Gastrocnemius medialis (tissue), 4 donors: ENCODE measurements around the gene LCN2. TPM values are rescaled to one million over a fixed set of nuclear protein-coding genes. Genes with fewer than 3 reads are reported as not detected.

ENCODE experiments used
- ATAC-seq, 2 donors: fragments of 150-250 bp; one replicate each; pipeline ENCODE4 v1.9.1; 2016
- DNase-seq, 2 donors: peaks; one replicate each; pipeline ENCODE4 v3.0.0-alpha.2; 2019
- H3K27ac ChIP-seq, 4 donors: fragments of 200-600 bp; sonication (generic); 1 replicate in 1 of 4; 2 replicates in 3 of 4; pipeline ENCODE4 v1.5.1; 2016 to 2018; ENCODE audit warnings: mild to moderate bottlenecking in 2 of 4, moderate library complexity in 1 of 4
- H3K27me3 ChIP-seq, 3 donors: fragments of 200-600 bp; sonication (generic) in 2 of 3; 1 replicate in 1 of 3; 2 replicates in 2 of 3; pipeline versions ENCODE4 v1.5.1 to v1.6.0; 2016 to 2019; ENCODE audit warnings: mild to moderate bottlenecking in 1 of 3, moderate library complexity in 1 of 3
- H3K36me3 ChIP-seq, 2 donors: fragments of 200-600 bp; sonication (generic) in 1 of 2; one replicate each; pipeline ENCODE4 v1.5.1; 2017 to 2018
- H3K4me1 ChIP-seq, 2 donors: fragments of 200-600 bp; sonication (generic) in 1 of 2; one replicate each; pipeline ENCODE4 v1.5.1; 2016 to 2017; ENCODE audit warnings: mild to moderate bottlenecking in 2 of 2
- H3K4me3 ChIP-seq, 4 donors: fragments of 200-600 bp; sonication (generic) in 3 of 4; 1 replicate in 1 of 4; 2 replicates in 3 of 4; pipeline ENCODE4 v1.5.1; 2016 to 2019; ENCODE audit warnings: mild to moderate bottlenecking in 2 of 4
- H3K9me3 ChIP-seq, 3 donors: fragments of 200-600 bp; sonication (generic) in 2 of 3; 1 replicate in 1 of 3; 2 replicates in 2 of 3; pipeline ENCODE4 v1.5.1; 2016 to 2019
- POLR2A ChIP-seq, 2 donors: fragments of 450-650 bp; IDR thresholded peaks; one replicate each; pipeline ENCODE4 v1.6.1; 2017; ENCODE audit warnings: antibody characterized with exemption in 2 of 2, mild to moderate bottlenecking in 2 of 2, moderate library complexity in 2 of 2
- in situ Hi-C, 4 donors: fragments of 200-750 bp; cut with MboI; loops; one replicate each; pipeline versions ENCODE4 v1.15.0 to v1.8.0; 2017; ENCODE audit warnings: low sequenced_read_pairs in 4 of 4
- intact Hi-C: fragments of 100-400 bp; cut with DNase I; formaldehyde crosslinking; loops from one replicate; pipeline ENCODE4 v1.15.1; 2023; ENCODE audit warnings: low total_unique reads
- total RNA-seq, 4 donors: library from RNA; depleted of rRNA; stranded (reverse); fragments of >200 nt; gene quantifications; one replicate each; pipeline versions ENCODE4 v1.1.0 to v1.2.3, GENCODE V29; 2016
- TF ChIP-seq, protein P1 (sequence below), 5 experiments: fragments of 450-650 bp in 3 of 5; fragments of 200-600 bp in 2 of 5; sonication (generic) in 2 of 5; IDR thresholded peaks in 4 of 5; conservative IDR thresholded peaks in 1 of 5; 1 replicate in 4 of 5; 2 replicates in 1 of 5; pipeline ENCODE4 v1.5.1; 2016 to 2019; ENCODE audit warnings: antibody characterized with exemption in 5 of 5, mild to moderate bottlenecking in 3 of 5, moderate library complexity in 3 of 5

Gene LCN2
- total RNA-seq, 4 donors from 2014 or later: 1.00 TPM; not detected in 3

DNA sequence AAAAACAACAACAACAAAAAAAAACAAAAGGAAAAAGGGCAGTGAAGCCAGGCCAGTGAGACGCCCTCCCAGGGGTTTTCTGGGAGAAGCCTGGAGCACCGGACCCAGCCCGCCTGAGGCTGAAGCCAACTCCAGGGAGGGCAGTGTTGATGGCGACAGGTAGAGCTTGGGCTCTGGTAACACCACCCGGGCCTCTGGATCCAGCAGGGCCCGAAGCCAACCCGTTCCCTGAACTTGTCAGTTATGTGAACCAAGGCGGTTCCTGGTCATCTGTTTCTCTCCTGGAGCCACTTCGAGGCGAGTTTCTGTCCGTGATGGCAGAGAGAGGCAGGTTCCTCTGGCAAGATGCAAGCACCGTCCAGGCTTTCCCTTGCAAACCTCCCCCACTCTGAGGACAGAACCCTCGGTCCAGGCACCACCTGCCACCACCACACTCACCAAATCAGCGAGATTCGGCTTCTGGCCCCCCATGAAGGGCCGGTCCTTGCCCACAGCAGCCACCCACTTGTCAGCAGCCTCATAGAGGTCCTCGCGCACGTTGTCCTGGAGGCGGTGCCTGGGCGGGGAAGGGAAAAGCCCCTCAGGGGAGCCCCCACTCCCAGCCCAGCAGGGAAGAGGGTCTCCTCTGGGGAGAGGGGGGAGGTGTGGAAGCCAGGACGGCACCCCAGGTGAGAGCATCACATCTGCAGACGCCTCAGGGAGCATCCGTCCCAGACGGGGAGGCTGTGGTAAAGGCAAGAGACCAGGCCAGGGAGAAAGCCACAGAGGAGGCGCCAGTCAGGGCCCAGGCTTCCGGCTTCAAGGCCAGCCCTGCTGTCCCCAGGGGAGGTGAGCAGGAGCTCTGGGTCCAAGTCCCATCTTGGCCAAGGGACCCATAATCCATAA, 27.1 kb upstream of the LCN2 start:
- intact Hi-C loops: no loop called here
- H3K36me3 ChIP-seq: peaks cover 0 to 38% of the 10 kb centered on the region in 2 donors
- in situ Hi-C loops: loop anchor here in 2 of 4 donors (25.0 kb wide), 1 partner anchor 160 kb away; no protein-coding TSS in a partner anchor
- H3K9me3 ChIP-seq: no peaks in the 10 kb centered on the region
- H3K27me3 ChIP-seq: no peaks in the 10 kb centered on the region
- ATAC-seq: no peak
- DNase-seq: peak in 1 of 2 donors; percentile 19
- TF ChIP-seq, protein P1, sequence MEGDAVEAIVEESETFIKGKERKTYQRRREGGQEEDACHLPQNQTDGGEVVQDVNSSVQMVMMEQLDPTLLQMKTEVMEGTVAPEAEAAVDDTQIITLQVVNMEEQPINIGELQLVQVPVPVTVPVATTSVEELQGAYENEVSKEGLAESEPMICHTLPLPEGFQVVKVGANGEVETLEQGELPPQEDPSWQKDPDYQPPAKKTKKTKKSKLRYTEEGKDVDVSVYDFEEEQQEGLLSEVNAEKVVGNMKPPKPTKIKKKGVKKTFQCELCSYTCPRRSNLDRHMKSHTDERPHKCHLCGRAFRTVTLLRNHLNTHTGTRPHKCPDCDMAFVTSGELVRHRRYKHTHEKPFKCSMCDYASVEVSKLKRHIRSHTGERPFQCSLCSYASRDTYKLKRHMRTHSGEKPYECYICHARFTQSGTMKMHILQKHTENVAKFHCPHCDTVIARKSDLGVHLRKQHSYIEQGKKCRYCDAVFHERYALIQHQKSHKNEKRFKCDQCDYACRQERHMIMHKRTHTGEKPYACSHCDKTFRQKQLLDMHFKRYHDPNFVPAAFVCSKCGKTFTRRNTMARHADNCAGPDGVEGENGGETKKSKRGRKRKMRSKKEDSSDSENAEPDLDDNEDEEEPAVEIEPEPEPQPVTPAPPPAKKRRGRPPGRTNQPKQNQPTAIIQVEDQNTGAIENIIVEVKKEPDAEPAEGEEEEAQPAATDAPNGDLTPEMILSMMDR (IDR thresholded peaks at IDR 0.05 in 4 of 5, conservative IDR thresholded peaks at IDR 0.05 in 1 of 5): no peak
- TF ChIP-seq POLR2A (IDR thresholded peaks at IDR 0.05): no peak
- no peak overlapping the region for H3K27ac ChIP-seq
- H3K4me3 ChIP-seq: no peak overlapping the region
- H3K4me1 ChIP-seq: peaks cover 25 to 30% of the 10 kb centered on the region in 2 donors

- Histone ChIP-seq H3K4me1 (peaks cover 21 to 25% of the 10 kb centered on the region in 2 donors), H3K27me3 (no peaks in the 10 kb centered on the region), H3K9me3 (no peaks in the 10 kb centered on the region), H3K4me3 (no peak overlapping the region), H3K27ac (no peak overlapping the region), H3K36me3 (peaks cover 0 to 38% of the 10 kb centered on the region in 2 donors)
- intact Hi-C loops (no loop called here), in situ Hi-C loops (loop anchor here in 2 of 4 donors (25.0 kb wide), 1 partner anchor 160 kb away; no protein-coding TSS in a partner anchor)
- ATAC-seq (no peak), DNase-seq (peak in 1 of 2 donors; percentile 13)
- TF ChIP-seq POLR2A (IDR thresholded peaks at IDR 0.05): no peak
- TF ChIP-seq, protein P1 (IDR thresholded peaks at IDR 0.05 in 4 of 5, conservative IDR thresholded peaks at IDR 0.05 in 1 of 5): no peak
These were observed 26.5 kb upstream of the LCN2 start for GRCh38 chr9:128122809-128123175.

DNA sequence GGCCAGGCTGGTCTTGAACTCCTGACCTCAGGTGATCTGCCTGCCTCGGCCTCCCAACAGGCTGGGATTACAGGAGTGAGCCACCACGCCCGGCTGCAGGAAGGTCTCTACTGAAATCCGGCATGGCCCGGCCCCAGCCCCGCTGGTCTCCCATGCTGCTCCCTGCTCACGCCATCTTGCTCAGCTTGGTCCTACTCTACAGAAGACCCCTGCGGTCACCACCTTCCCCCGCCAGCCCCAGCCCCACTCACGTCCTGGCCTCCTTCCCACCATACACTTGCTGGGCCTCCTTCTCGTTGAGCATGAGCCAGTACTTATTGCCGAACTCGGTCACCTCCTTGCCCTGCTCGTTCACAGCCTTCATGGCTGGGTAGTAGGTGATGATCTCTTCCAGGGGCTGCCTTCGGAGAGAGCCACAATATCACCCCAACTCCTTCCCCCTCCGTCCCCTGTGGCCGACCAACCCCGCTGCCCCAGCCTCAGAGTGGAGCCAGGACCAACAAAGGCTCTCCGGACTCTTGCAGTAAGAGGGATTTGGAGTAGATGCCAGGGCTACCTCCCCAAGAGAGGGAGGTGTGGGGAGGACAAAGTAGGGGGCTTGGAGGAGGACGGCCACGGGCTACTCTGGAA, 25.7 kb upstream of the LCN2 start:
- peaks cover 0 to 38% of the 10 kb centered on the region in 2 donors for H3K36me3 ChIP-seq
- in situ Hi-C loops (loop anchor here in 2 of 4 donors (25.0 kb wide), 1 partner anchor 161 kb away; no protein-coding TSS in a partner anchor), intact Hi-C loops (no loop called here)
- no peak overlapping the region for H3K4me3 ChIP-seq
- H3K27me3 ChIP-seq: no peaks in the 10 kb centered on the region
- H3K9me3 ChIP-seq: no peaks in the 10 kb centered on the region
- DNase-seq: peak in 1 of 2 donors; percentile 12
- ATAC-seq: no peak
- no peak overlapping the region for H3K27ac ChIP-seq
- TF ChIP-seq, protein P1 (IDR thresholded peaks at IDR 0.05 in 4 of 5, conservative IDR thresholded peaks at IDR 0.05 in 1 of 5): no peak
- no peak for TF ChIP-seq POLR2A (IDR thresholded peaks at IDR 0.05)
- peaks cover 17 to 20% of the 10 kb centered on the region in 2 donors for H3K4me1 ChIP-seq

DNA sequence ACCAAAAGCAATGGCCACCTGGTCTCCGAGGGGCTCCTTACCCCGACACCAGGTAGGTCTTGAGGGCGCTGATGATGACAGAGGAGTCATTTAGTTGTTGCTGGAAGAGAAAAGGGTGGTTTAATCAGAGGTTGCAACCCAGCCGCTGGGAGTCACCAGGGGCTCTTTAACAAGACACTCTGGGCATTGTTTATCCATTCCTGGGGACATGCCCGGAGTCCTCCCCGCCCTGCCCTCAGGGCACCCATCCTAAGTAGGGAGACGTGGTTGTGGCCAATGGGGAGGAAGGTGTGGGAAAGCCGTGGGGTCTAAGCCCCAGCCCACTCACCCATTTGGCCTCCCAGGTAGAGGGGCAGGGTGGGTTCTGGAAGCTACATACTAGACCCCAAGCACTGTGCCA, 24.8 kb upstream of the LCN2 start:
- Histone ChIP-seq H3K4me3 (no peak overlapping the region), H3K9me3 (no peaks in the 10 kb centered on the region), H3K36me3 (peaks cover 0 to 38% of the 10 kb centered on the region in 2 donors), H3K27me3 (no peaks in the 10 kb centered on the region), H3K4me1 (peaks cover 23 to 29% of the 10 kb centered on the region in 2 donors), H3K27ac (peak overlapping the region in 1 of 4 donors; percentile 29)
- intact Hi-C loops (no loop called here), in situ Hi-C loops (loop anchor here in 2 of 4 donors (25.0 kb wide), 1 partner anchor 162 kb away; no protein-coding TSS in a partner anchor)
- TF ChIP-seq, protein P1 (IDR thresholded peaks at IDR 0.05 in 4 of 5, conservative IDR thresholded peaks at IDR 0.05 in 1 of 5): no peak
- no peak for TF ChIP-seq POLR2A (IDR thresholded peaks at IDR 0.05)
- DNase-seq (peak in 1 of 2 donors; percentile 12), ATAC-seq (no peak)
